NT2/D1 (cell line): ENCODE measurements around the gene EWSR1.

ENCODE experiments used
- DNase-seq: peaks from one replicate; pipeline ENCODE4 v3.0.0-alpha.2; 2011; ENCODE audit warnings: low read depth, low spot score
- H3K27me3 ChIP-seq: 2 replicates; pipeline ENCODE4 v1.6.0; 2011; ENCODE audit warnings: mild to moderate bottlenecking; ENCODE audit not compliant: insufficient read length, insufficient read depth
- H3K36me3 ChIP-seq: 2 replicates; pipeline ENCODE4 v1.6.1; 2011; ENCODE audit warnings: mild to moderate bottlenecking, low read length, mixed read lengths; ENCODE audit not compliant: insufficient read depth, insufficient read length
- H3K4me1 ChIP-seq: 2 replicates; pipeline ENCODE4 v1.5.1; 2011; ENCODE audit not compliant: insufficient read depth, insufficient read length
- H3K4me3 ChIP-seq: 2 replicates; pipeline ENCODE4 v1.5.1; 2011; ENCODE audit warnings: low read depth; ENCODE audit not compliant: insufficient read length
- H3K9ac ChIP-seq: 2 replicates; pipeline ENCODE4 v1.6.0; 2011; ENCODE audit warnings: low read depth; ENCODE audit not compliant: insufficient read length
- H3K9me3 ChIP-seq: 2 replicates; pipeline ENCODE4 v1.5.1; 2011; ENCODE audit warnings: mild to moderate bottlenecking, low read length; ENCODE audit not compliant: insufficient read depth
- SUZ12 ChIP-seq: IDR thresholded peaks from 2 replicates; pipeline ENCODE4 v1.6.1; 2011; ENCODE audit not compliant: insufficient read length, insufficient read depth; ENCODE audit errors: extremely low read depth
- YY1 ChIP-seq: IDR thresholded peaks from 2 replicates; pipeline ENCODE4 v1.6.1; 2011; ENCODE audit not compliant: insufficient read length, insufficient read depth
- ZNF274 ChIP-seq: IDR thresholded peaks from 2 replicates; pipeline ENCODE4 v1.6.1; 2011; ENCODE audit warnings: mild to moderate bottlenecking, low read depth, low read length

The EWSR1 gene

GRCh38 chr22:29308791-29309262 lies 40.8 kb downstream of the EWSR1 start:
- H3K9me3 ChIP-seq = no peaks in the 10 kb centered on the region
- H3K4me1 ChIP-seq = peaks cover 32% of the 10 kb centered on the region
- TF ChIP-seq YY1 = no peak
- TF ChIP-seq SUZ12 = no peak
- no peak for TF ChIP-seq ZNF274
- no peak for DNase-seq
- H3K9ac ChIP-seq = peak overlapping the region; percentile 44
- peaks cover 29% of the 10 kb centered on the region for H3K36me3 ChIP-seq
- H3K27me3 ChIP-seq = peaks cover 8% of the 10 kb centered on the region
- no peak overlapping the region for H3K4me3 ChIP-seq

- Histone ChIP-seq H3K9me3 (no peaks in the 10 kb centered on the region), H3K4me1 (peaks cover 32% of the 10 kb centered on the region), H3K4me3 (no peak overlapping the region), H3K9ac (no peak overlapping the region), H3K27me3 (peaks cover 15% of the 10 kb centered on the region), H3K36me3 (peaks cover 29% of the 10 kb centered on the region)
- DNase-seq = no peak
- TF ChIP-seq SUZ12 (no peak), YY1 (no peak), ZNF274 (no peak)
Measured at GRCh38 chr22:29309332-29310064, 41.4 kb downstream of the EWSR1 start.

GRCh38 chr22:29310065-29310862 lies 42.2 kb downstream of the EWSR1 start:
- Histone ChIP-seq H3K9me3 (no peaks in the 10 kb centered on the region), H3K27me3 (peaks cover 21% of the 10 kb centered on the region), H3K36me3 (peaks cover 29% of the 10 kb centered on the region), H3K4me1 (peaks cover 29% of the 10 kb centered on the region), H3K9ac (no peak overlapping the region), H3K4me3 (no peak overlapping the region)
- DNase-seq = no peak
- TF ChIP-seq ZNF274 = no peak
- no peak for TF ChIP-seq SUZ12
- TF ChIP-seq YY1 = no peak

- H3K4me1 ChIP-seq = peaks cover 25% of the 10 kb centered on the region
- no peak overlapping the region for H3K4me3 ChIP-seq
- no peak overlapping the region for H3K9ac ChIP-seq
- peaks cover 29% of the 10 kb centered on the region for H3K36me3 ChIP-seq
- peaks cover 24% of the 10 kb centered on the region for H3K27me3 ChIP-seq
- peak; percentile 47 for DNase-seq
- TF ChIP-seq SUZ12 (no peak), ZNF274 (no peak), YY1 (no peak)
- H3K9me3 ChIP-seq = no peaks in the 10 kb centered on the region
Measured at GRCh38 chr22:29310863-29311339, 42.8 kb downstream of the EWSR1 start.

- Histone ChIP-seq H3K4me1 (peaks cover 26% of the 10 kb centered on the region), H3K9me3 (no peaks in the 10 kb centered on the region), H3K27me3 (peaks cover 31% of the 10 kb centered on the region), H3K36me3 (peaks cover 29% of the 10 kb centered on the region), H3K9ac (no peak overlapping the region), H3K4me3 (no peak overlapping the region)
- no peak for TF ChIP-seq SUZ12
- no peak for TF ChIP-seq YY1
- no peak for TF ChIP-seq ZNF274
- no peak for DNase-seq
Measured at GRCh38 chr22:29311464-29312217, 43.6 kb downstream of the EWSR1 start.

- peaks cover 29% of the 10 kb centered on the region for H3K36me3 ChIP-seq
- TF ChIP-seq ZNF274 = no peak
- TF ChIP-seq YY1 = no peak
- no peak for TF ChIP-seq SUZ12
- no peaks in the 10 kb centered on the region; the same call in 1 of the 2 replicates for H3K9me3 ChIP-seq
- peaks cover 34% of the 10 kb centered on the region for H3K27me3 ChIP-seq
- no peak overlapping the region for H3K4me3 ChIP-seq
- H3K4me1 ChIP-seq = peaks cover 26% of the 10 kb centered on the region
- DNase-seq = no peak
- no peak overlapping the region for H3K9ac ChIP-seq
Measured at GRCh38 chr22:29312218-29313125, 44.4 kb downstream of the EWSR1 start.
